Stimulated activated memory B cell treated with anti-CD40 and anti-IgM and Interleukin-4, amounts not matched to agents 10 μg/mL and 1 μg/mL and 100 μg/mL, for 72 hours (primary cell): ENCODE measurements around the gene COL8A2.

Source experiments
- ATAC-seq: fragments of 150-1000 bp; cut with Tn5 transposase; 2 replicates; pipeline ENCODE4 v1.10.0; 2021
- H3K27ac Mint-ChIP-seq: one replicate; pipeline ENCODE4 v1.8.0; 2022; ENCODE audit warnings: mild to moderate bottlenecking, mixed read lengths
- H3K27me3 Mint-ChIP-seq: one replicate; pipeline ENCODE4 v1.8.0; 2022; ENCODE audit warnings: mixed read lengths
- H3K36me3 Mint-ChIP-seq: one replicate; pipeline ENCODE4 v1.8.0; 2022; ENCODE audit warnings: mixed read lengths
- H3K4me1 Mint-ChIP-seq: one replicate; pipeline ENCODE4 v1.8.0; 2022; ENCODE audit warnings: mixed read lengths
- H3K4me3 Mint-ChIP-seq: one replicate; pipeline ENCODE4 v1.8.0; 2022; ENCODE audit warnings: mild to moderate bottlenecking, moderate library complexity, mixed read lengths
- H3K9me3 Mint-ChIP-seq: one replicate; pipeline ENCODE4 v1.8.0; 2022; ENCODE audit warnings: mixed read lengths

Gene COL8A2

GRCh38 chr1:36134031-36134430 lies 9.0 kb upstream of the COL8A2 start:
- Mint-ChIP-seq H3K9me3 (no peaks in the 10 kb centered on the region), H3K36me3 (peaks cover 19% of the 10 kb centered on the region), H3K4me1 (peaks cover 5% of the 10 kb centered on the region), H3K27me3 (no peaks in the 10 kb centered on the region), H3K4me3 (no peak overlapping the region), H3K27ac (no peak overlapping the region)
- no peak for ATAC-seq

GRCh38 chr1:36133484-36133883 lies 8.5 kb upstream of the COL8A2 start:
- H3K4me1 Mint-ChIP-seq: peaks cover 5% of the 10 kb centered on the region
- ATAC-seq: no peak

GRCh38 chr1:36132029-36132428 lies 7.0 kb upstream of the COL8A2 start:
- H3K4me1 Mint-ChIP-seq: peaks cover 5% of the 10 kb centered on the region
- ATAC-seq: no peak
- H3K27ac Mint-ChIP-seq: no peak overlapping the region
- H3K27me3 Mint-ChIP-seq: no peaks in the 10 kb centered on the region
- no peak overlapping the region for H3K4me3 Mint-ChIP-seq
- no peaks in the 10 kb centered on the region for H3K9me3 Mint-ChIP-seq
- H3K36me3 Mint-ChIP-seq: peaks cover 2% of the 10 kb centered on the region

More at GRCh38 chr1:36133484-36133883, 8.5 kb upstream of the COL8A2 start:
- Mint-ChIP-seq H3K27me3 (no peaks in the 10 kb centered on the region), H3K27ac (no peak overlapping the region), H3K4me3 (no peak overlapping the region), H3K9me3 (no peaks in the 10 kb centered on the region), H3K36me3 (peaks cover 17% of the 10 kb centered on the region)

- Mint-ChIP-seq H3K4me1 (peaks cover 21% of the 10 kb centered on the region), H3K9me3 (no peaks in the 10 kb centered on the region), H3K36me3 (no peaks in the 10 kb centered on the region), H3K4me3 (no peak overlapping the region), H3K27ac (no peak overlapping the region), H3K27me3 (peaks cover 26% of the 10 kb centered on the region)
- ATAC-seq: no peak
Measured at GRCh38 chr1:36128905-36129206, 3.8 kb upstream of the COL8A2 start.

- Mint-ChIP-seq H3K27me3 (peaks cover 26% of the 10 kb centered on the region), H3K4me3 (no peak overlapping the region), H3K27ac (peak overlapping the region; percentile 24), H3K36me3 (no peaks in the 10 kb centered on the region), H3K9me3 (no peaks in the 10 kb centered on the region), H3K4me1 (peaks cover 27% of the 10 kb centered on the region)
- ATAC-seq: no peak
Measured at GRCh38 chr1:36128126-36128904, 3.3 kb upstream of the COL8A2 start.

GRCh38 chr1:36126797-36127500 lies 1.9 kb upstream of the COL8A2 start:
- H3K4me1 Mint-ChIP-seq: peaks cover 38% of the 10 kb centered on the region
- H3K4me3 Mint-ChIP-seq: no peak overlapping the region
- no peak overlapping the region for H3K27ac Mint-ChIP-seq
- no peaks in the 10 kb centered on the region for H3K36me3 Mint-ChIP-seq
- no peak for ATAC-seq
- H3K9me3 Mint-ChIP-seq: no peaks in the 10 kb centered on the region
- peaks cover 26% of the 10 kb centered on the region for H3K27me3 Mint-ChIP-seq

GRCh38 chr1:36126005-36126716 lies 1.1 kb upstream of the COL8A2 start:
- ATAC-seq: no peak
- H3K36me3 Mint-ChIP-seq: no peaks in the 10 kb centered on the region
- H3K9me3 Mint-ChIP-seq: no peaks in the 10 kb centered on the region
- H3K4me1 Mint-ChIP-seq: peaks cover 38% of the 10 kb centered on the region
- no peak overlapping the region for H3K27ac Mint-ChIP-seq
- H3K27me3 Mint-ChIP-seq: peaks cover 26% of the 10 kb centered on the region
- no peak overlapping the region for H3K4me3 Mint-ChIP-seq

GRCh38 chr1:36124404-36125128 lies 456 bp downstream of the COL8A2 start:
- peaks cover 26% of the 10 kb centered on the region for H3K27me3 Mint-ChIP-seq
- H3K4me3 Mint-ChIP-seq: peak overlapping the region; percentile 67
- no peak overlapping the region for H3K27ac Mint-ChIP-seq
- no peaks in the 10 kb centered on the region for H3K9me3 Mint-ChIP-seq
- no peak for ATAC-seq
- peaks cover 38% of the 10 kb centered on the region for H3K4me1 Mint-ChIP-seq
- H3K36me3 Mint-ChIP-seq: no peaks in the 10 kb centered on the region

- H3K27me3 Mint-ChIP-seq: peaks cover 26% of the 10 kb centered on the region
- H3K4me3 Mint-ChIP-seq: peak overlapping the region; percentile 32
- H3K27ac Mint-ChIP-seq: peak overlapping the region; percentile 71
- ATAC-seq: peak; percentile 87
- peaks cover 38% of the 10 kb centered on the region for H3K4me1 Mint-ChIP-seq
- no peaks in the 10 kb centered on the region for H3K36me3 Mint-ChIP-seq
- H3K9me3 Mint-ChIP-seq: no peaks in the 10 kb centered on the region
Measured at GRCh38 chr1:36123356-36123755, 1.7 kb downstream of the COL8A2 start.

GRCh38 chr1:36122062-36123030 lies 2.7 kb downstream of the COL8A2 start:
- no peaks in the 10 kb centered on the region for H3K9me3 Mint-ChIP-seq
- H3K27me3 Mint-ChIP-seq: peaks cover 26% of the 10 kb centered on the region
- peak overlapping the region; percentile 71 for H3K27ac Mint-ChIP-seq
- peak overlapping the region; percentile 32 for H3K4me3 Mint-ChIP-seq
- ATAC-seq: no peak
- H3K4me1 Mint-ChIP-seq: peaks cover 38% of the 10 kb centered on the region
- no peaks in the 10 kb centered on the region for H3K36me3 Mint-ChIP-seq

- Mint-ChIP-seq H3K36me3 (no peaks in the 10 kb centered on the region), H3K27me3 (peaks cover 6% of the 10 kb centered on the region), H3K9me3 (no peaks in the 10 kb centered on the region), H3K4me1 (peaks cover 23% of the 10 kb centered on the region), H3K4me3 (no peak overlapping the region), H3K27ac (no peak overlapping the region)
- no peak for ATAC-seq
Measured at GRCh38 chr1:36119456-36119855, 5.6 kb downstream of the COL8A2 start.

GRCh38 chr1:36118447-36119204 lies 6.4 kb downstream of the COL8A2 start:
- Mint-ChIP-seq H3K27me3 (no peaks in the 10 kb centered on the region), H3K4me3 (no peak overlapping the region), H3K4me1 (peaks cover 15% of the 10 kb centered on the region), H3K9me3 (no peaks in the 10 kb centered on the region), H3K27ac (no peak overlapping the region), H3K36me3 (no peaks in the 10 kb centered on the region)
- ATAC-seq: no peak

- H3K36me3 Mint-ChIP-seq: no peaks in the 10 kb centered on the region
- H3K27me3 Mint-ChIP-seq: no peaks in the 10 kb centered on the region
- no peaks in the 10 kb centered on the region for H3K9me3 Mint-ChIP-seq
- H3K4me3 Mint-ChIP-seq: no peak overlapping the region
- H3K27ac Mint-ChIP-seq: no peak overlapping the region
- no peak for ATAC-seq
- no peaks in the 10 kb centered on the region for H3K4me1 Mint-ChIP-seq
Measured at GRCh38 chr1:36116901-36117300, 8.1 kb downstream of the COL8A2 start.

- ATAC-seq: no peak
- Mint-ChIP-seq H3K36me3 (no peaks in the 10 kb centered on the region), H3K9me3 (no peaks in the 10 kb centered on the region), H3K4me3 (no peak overlapping the region), H3K27ac (no peak overlapping the region), H3K4me1 (no peaks in the 10 kb centered on the region), H3K27me3 (no peaks in the 10 kb centered on the region)
Measured at GRCh38 chr1:36115931-36116330, 9.1 kb downstream of the COL8A2 start.
